SU-DHL-6 (cell line): Measurements from ENCODE around the gene LPXN.
"Not testable (repeated sequence)": the region's sequence is repeated elsewhere in the genome, so short reads cannot be mapped to it uniquely, and the experiment has no call there.

Experiments
- H2AFZ ChIP-seq: fragments of 200-600 bp; sonication (generic); 2 replicates; pipeline ENCODE4 v1.6.1; 2014; ENCODE audit warnings: low read depth, mild to moderate bottlenecking, moderate library complexity, mixed read lengths, antibody characterized with exemption, low read length; ENCODE audit not compliant: severe bottlenecking
- H3F3A ChIP-seq: fragments of 200-600 bp; shearing (Covaris generic); 2 replicates; pipeline ENCODE4 v1.6.0; 2016; ENCODE audit warnings: antibody characterized with exemption, mild to moderate bottlenecking; ENCODE audit not compliant: insufficient read depth
- H3K27ac ChIP-seq: fragments of 200-600 bp; sonication (generic); 2 replicates; pipeline ENCODE4 v1.5.1; 2016; ENCODE audit warnings: low read depth, mild to moderate bottlenecking, low read length, moderate library complexity, mixed read lengths
- H3K27me3 ChIP-seq: fragments of 200-600 bp; sonication (generic), shearing (Covaris generic); 2 replicates; pipeline ENCODE4 v1.6.0; 2014; ENCODE audit warnings: mild to moderate bottlenecking, low read length
- H3K36me3 ChIP-seq: fragments of 200-600 bp; sonication (generic); 2 replicates; pipeline ENCODE4 v1.6.1; 2014; ENCODE audit warnings: mild to moderate bottlenecking, low read length, mixed read lengths
- H3K4me2 ChIP-seq: fragments of 300-600, 200-600 bp; shearing (Covaris generic), sonication (generic); 2 replicates; pipeline ENCODE4 v1.6.0; 2014; ENCODE audit warnings: low read length, low read depth, mild to moderate bottlenecking; ENCODE audit not compliant: poor library complexity, severe bottlenecking
- H3K4me3 ChIP-seq: fragments of 200-600 bp; sonication (generic); 2 replicates; pipeline ENCODE4 v1.5.1; 2014; ENCODE audit warnings: antibody characterized with exemption, low read length, mild to moderate bottlenecking, mixed read lengths; ENCODE audit not compliant: insufficient read depth, poor library complexity, severe bottlenecking
- H3K79me2 ChIP-seq: fragments of 200-600 bp; sonication (generic); 2 replicates; pipeline ENCODE4 v1.6.1; 2014; ENCODE audit warnings: mild to moderate bottlenecking, low read length, moderate library complexity; ENCODE audit not compliant: insufficient read depth
- H3K9ac ChIP-seq: fragments of 200-600 bp; sonication (generic); 2 replicates; pipeline ENCODE4 v1.7.0; 2014; ENCODE audit warnings: mild to moderate bottlenecking, low read length
- H3K9me2 ChIP-seq: fragments of 200-600 bp; sonication (generic); replicated peaks from 2 replicates; pipeline ENCODE4 v1.6.1; 2014; ENCODE audit warnings: low read length; ENCODE audit not compliant: insufficient read depth
- H3K9me3 ChIP-seq: fragments of 200-600 bp; sonication (generic); 2 replicates; pipeline ENCODE4 v1.6.1; 2014; ENCODE audit warnings: low read length, mixed read lengths; ENCODE audit not compliant: insufficient read depth
- H4K20me1 ChIP-seq: fragments of 200-600 bp; sonication (generic); 2 replicates; pipeline ENCODE4 v1.6.1; 2014; ENCODE audit warnings: low read depth, mild to moderate bottlenecking, antibody characterized with exemption, low read length, moderate library complexity, mixed read lengths
- EZH2phosphoT487 ChIP-seq: fragments of 200-600 bp; sonication (generic), shearing (Covaris generic); conservative IDR thresholded peaks from 2 replicates; pipeline ENCODE4 v1.6.1; 2018; ENCODE audit warnings: mild to moderate bottlenecking, antibody characterized with exemption, low read length, moderate library complexity, mixed read lengths
- TF ChIP-seq, protein P1 (sequence below): fragments of 200-600 bp; sonication (generic); IDR thresholded peaks from one replicate; pipeline ENCODE4 v1.5.1; 2017; ENCODE audit warnings: antibody characterized with exemption, mild to moderate bottlenecking, low read length, moderate library complexity; ENCODE audit not compliant: insufficient read depth, poor library complexity, severe bottlenecking

Gene LPXN

DNA sequence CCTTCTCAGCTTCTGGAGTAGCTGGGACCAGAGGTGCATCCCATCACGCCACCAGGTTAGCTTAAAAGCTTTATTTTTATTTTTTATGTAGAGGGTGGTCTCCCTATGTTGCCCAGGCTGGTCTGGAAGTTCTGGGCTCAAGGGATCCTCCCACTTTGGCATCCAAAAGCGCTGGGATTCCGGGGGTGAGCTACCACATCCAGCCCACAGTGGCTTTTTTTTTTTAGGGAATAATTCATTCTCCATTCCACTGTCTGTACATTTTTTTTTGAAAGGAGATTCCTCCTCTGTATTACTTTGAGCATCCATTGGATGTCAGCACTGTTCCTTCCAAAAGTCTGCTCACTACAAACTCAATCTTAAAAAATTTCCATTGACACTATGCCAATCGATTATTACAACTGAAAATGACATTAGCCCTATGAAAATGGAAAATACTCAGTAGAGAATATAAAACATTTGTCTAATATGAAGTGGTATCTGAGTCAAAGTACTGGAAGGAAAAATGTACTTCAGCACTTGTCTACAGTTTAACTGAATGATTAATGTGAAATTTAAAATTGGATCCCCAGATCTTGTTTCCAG is 1.3 kb upstream of the LPXN start:
- peak overlapping the region; percentile 96 for H3K9ac ChIP-seq
- no peaks in the 10 kb centered on the region for H3K9me2 ChIP-seq
- peaks cover 29% of the 10 kb centered on the region for H3F3A ChIP-seq
- H3K27me3 ChIP-seq = no peaks in the 10 kb centered on the region
- peaks cover 74% of the 10 kb centered on the region for H3K79me2 ChIP-seq
- H3K36me3 ChIP-seq = peaks cover 18% of the 10 kb centered on the region
- H3K4me3 ChIP-seq = peak overlapping the region; percentile 89
- H2AFZ ChIP-seq = no peak overlapping the region
- H3K4me2 ChIP-seq = peak overlapping the region; percentile 97
- peak overlapping the region; percentile 97 for H3K27ac ChIP-seq
- H3K9me3 ChIP-seq = no peaks in the 10 kb centered on the region
- peaks cover 9% of the 10 kb centered on the region; the same call in 1 of the 2 replicates for H4K20me1 ChIP-seq
- no peak for TF ChIP-seq EZH2phosphoT487
- TF ChIP-seq, protein P1, sequence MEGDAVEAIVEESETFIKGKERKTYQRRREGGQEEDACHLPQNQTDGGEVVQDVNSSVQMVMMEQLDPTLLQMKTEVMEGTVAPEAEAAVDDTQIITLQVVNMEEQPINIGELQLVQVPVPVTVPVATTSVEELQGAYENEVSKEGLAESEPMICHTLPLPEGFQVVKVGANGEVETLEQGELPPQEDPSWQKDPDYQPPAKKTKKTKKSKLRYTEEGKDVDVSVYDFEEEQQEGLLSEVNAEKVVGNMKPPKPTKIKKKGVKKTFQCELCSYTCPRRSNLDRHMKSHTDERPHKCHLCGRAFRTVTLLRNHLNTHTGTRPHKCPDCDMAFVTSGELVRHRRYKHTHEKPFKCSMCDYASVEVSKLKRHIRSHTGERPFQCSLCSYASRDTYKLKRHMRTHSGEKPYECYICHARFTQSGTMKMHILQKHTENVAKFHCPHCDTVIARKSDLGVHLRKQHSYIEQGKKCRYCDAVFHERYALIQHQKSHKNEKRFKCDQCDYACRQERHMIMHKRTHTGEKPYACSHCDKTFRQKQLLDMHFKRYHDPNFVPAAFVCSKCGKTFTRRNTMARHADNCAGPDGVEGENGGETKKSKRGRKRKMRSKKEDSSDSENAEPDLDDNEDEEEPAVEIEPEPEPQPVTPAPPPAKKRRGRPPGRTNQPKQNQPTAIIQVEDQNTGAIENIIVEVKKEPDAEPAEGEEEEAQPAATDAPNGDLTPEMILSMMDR = peak; percentile 21

DNA sequence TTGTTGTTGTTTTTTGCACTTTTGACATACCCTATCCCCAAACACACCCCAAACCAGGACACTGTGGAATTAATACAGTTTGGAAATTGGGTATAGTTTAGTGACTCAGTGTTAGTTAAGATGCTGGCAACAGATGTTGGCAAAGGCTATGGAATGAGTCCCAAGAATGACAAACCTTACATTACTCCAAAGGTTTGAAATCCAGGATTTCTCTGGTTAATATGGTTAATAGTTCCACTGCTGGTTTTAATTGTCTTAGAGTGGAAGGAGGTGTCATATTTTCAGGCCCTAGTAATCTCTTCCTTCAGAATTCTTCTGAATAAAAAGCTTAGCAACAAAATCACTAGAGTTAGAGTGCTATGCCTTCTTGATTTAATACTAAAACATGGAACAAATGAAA is 775 bp downstream of the LPXN start:
- H3K9me3 ChIP-seq = no peaks in the 10 kb centered on the region
- H3K27me3 ChIP-seq = no peaks in the 10 kb centered on the region
- H2AFZ ChIP-seq = no peak overlapping the region
- H3K4me2 ChIP-seq = peak overlapping the region; percentile 97
- peaks cover 13% of the 10 kb centered on the region for H3K36me3 ChIP-seq
- H3F3A ChIP-seq = peaks cover 34% of the 10 kb centered on the region
- H4K20me1 ChIP-seq = peaks cover 7% of the 10 kb centered on the region; the same call in 1 of the 2 replicates
- H3K27ac ChIP-seq = peak overlapping the region; percentile 97
- H3K79me2 ChIP-seq = peaks cover 70% of the 10 kb centered on the region
- peak overlapping the region; percentile 96 for H3K9ac ChIP-seq
- no peaks in the 10 kb centered on the region for H3K9me2 ChIP-seq
- peak overlapping the region; percentile 89 for H3K4me3 ChIP-seq
- TF ChIP-seq, protein P1 = no peak
- no peak for TF ChIP-seq EZH2phosphoT487

DNA sequence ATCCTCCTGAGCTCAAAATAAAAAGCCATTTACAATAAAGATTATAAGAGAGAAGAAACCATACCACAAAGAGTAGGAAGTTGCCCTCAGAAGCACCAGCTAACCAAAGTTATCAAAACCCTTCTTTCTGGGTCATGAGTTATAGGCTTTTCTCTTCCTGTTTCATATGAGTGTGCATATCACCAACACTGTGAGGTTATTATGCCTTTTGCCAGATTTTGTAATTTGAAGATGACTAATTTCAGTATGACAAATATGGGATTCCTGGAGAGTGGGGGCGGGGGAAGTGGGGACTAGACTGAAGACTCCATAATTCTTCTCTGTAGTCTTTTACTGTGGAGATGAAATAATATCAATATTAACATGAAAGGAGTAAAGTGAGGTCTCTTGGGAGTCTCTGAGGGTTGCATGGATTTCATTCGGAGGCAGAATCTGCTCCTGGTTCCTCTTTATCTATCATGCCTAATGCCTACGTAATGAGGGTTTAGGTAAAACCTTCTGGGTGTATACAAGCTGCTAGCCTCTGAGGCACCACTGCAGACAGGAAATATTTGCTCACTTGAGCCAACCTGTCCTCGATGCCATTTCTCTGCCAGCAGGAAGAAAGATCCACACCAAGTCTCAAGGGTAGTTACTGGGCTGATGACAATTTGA is 2.1 kb downstream of the LPXN start:
- peak overlapping the region; percentile 97 for H3K27ac ChIP-seq

DNA sequence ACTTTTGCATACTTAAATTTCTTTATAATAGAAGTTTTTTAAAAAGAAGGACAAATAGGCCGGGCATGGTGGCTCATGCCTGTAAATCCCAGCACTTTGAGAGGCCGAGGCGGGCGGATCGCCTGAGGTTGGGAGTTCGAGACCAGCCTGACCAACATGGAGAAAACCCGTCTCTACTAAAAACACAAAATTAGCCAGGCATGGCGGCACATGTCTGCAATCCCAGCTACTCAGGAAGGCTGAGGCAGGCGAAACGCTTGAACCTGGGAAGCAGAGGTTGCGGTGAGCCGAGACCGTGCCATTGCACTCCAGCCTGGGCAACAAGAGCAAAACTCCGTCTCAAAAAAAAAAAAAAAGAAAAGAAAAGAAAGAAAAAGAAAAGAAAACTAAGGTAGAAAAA is 2.8 kb downstream of the LPXN start:
- Histone ChIP-seq H3K9ac (peak overlapping the region; percentile 96), H3K4me3 (peak overlapping the region; percentile 89), H3F3A (peaks cover 47% of the 10 kb centered on the region), H3K36me3 (peaks cover 23% of the 10 kb centered on the region), H3K79me2 (peaks cover 87% of the 10 kb centered on the region), H3K4me2 (peak overlapping the region; percentile 97), H3K27ac (peak overlapping the region; percentile 97)
- not testable (repeated sequence) for H4K20me1 ChIP-seq, H3K9me2 ChIP-seq, H3K27me3 ChIP-seq, H3K9me3 ChIP-seq, H2AFZ ChIP-seq

More for the DNA sequence above, 2.1 kb downstream of the LPXN start:
- Histone ChIP-seq H3K4me2 (peak overlapping the region; percentile 97), H3K4me3 (peak overlapping the region; percentile 89), H3K36me3 (peaks cover 22% of the 10 kb centered on the region), H3K9me3 (no peaks in the 10 kb centered on the region), H3K79me2 (peaks cover 80% of the 10 kb centered on the region), H3K27me3 (no peaks in the 10 kb centered on the region), H3K9me2 (no peaks in the 10 kb centered on the region), H3F3A (peaks cover 46% of the 10 kb centered on the region), H3K9ac (peak overlapping the region; percentile 96), H2AFZ (no peak overlapping the region), H4K20me1 (peaks cover 7% of the 10 kb centered on the region; the same call in 1 of the 2 replicates)
- TF ChIP-seq, protein P1 = no peak
- TF ChIP-seq EZH2phosphoT487 = no peak
